ENCODE results near the gene GPHN.
"Not testable (repeated sequence)": the region's sequence is repeated elsewhere in the genome, so short reads cannot be mapped to it uniquely, and the experiment has no call there.

The GPHN gene

GRCh38 chr14:66502836-66503235, 5.1 kb upstream of the GPHN start:
- DNase-seq (ENCODE audit: low read depth in 2 of 2), result not testable (repeated sequence)

GRCh38 chr14:66503532-66503931, 4.4 kb upstream of the GPHN start:
- no peak for DNase-seq (ENCODE audit: low read depth in 2 of 2)

- no peak for DNase-seq (ENCODE audit: low read depth in 2 of 2)
Observed at GRCh38 chr14:66507181-66507721, 696 bp upstream of the GPHN start.

GRCh38 chr14:66508547-66508845, 549 bp downstream of the GPHN start:
- no peak for DNase-seq (ENCODE audit: low read depth in 2 of 2)

GRCh38 chr14:66508846-66509621, 1.1 kb downstream of the GPHN start:
- DNase-seq (ENCODE audit: low read depth in 2 of 2), result no peak

GRCh38 chr14:66509874-66510273, 1.9 kb downstream of the GPHN start:
- DNase-seq (ENCODE audit: low read depth in 2 of 2), result no peak

GRCh38 chr14:66511849-66512248, 3.9 kb downstream of the GPHN start:
- DNase-seq (ENCODE audit: low read depth in 2 of 2), result no peak

GRCh38 chr14:66514213-66514612, 6.3 kb downstream of the GPHN start:
- DNase-seq (ENCODE audit: low read depth in 2 of 2), result no peak

- no peak for DNase-seq (ENCODE audit: low read depth in 2 of 2)
Observed at GRCh38 chr14:66530526-66530925, 22.6 kb downstream of the GPHN start.

GRCh38 chr14:66539034-66539433, 31.1 kb downstream of the GPHN start:
- no peak for DNase-seq (ENCODE audit: low read depth in 2 of 2)

- no peak for DNase-seq (ENCODE audit: low read depth in 2 of 2)
Observed at GRCh38 chr14:66540038-66540437, 32.1 kb downstream of the GPHN start.

GRCh38 chr14:66541627-66542026, 33.7 kb downstream of the GPHN start:
- DNase-seq (ENCODE audit: low read depth in 2 of 2), result no peak

GRCh38 chr14:66543996-66544395, 36.0 kb downstream of the GPHN start:
- DNase-seq (ENCODE audit: low read depth in 2 of 2), result no peak

GRCh38 chr14:66545191-66545590, 37.2 kb downstream of the GPHN start:
- DNase-seq (ENCODE audit: low read depth in 2 of 2), result not testable (repeated sequence)

GRCh38 chr14:66545751-66546150, 37.8 kb downstream of the GPHN start:
- not testable (repeated sequence) for DNase-seq (ENCODE audit: low read depth in 2 of 2)

GRCh38 chr14:66563731-66564130, 55.8 kb downstream of the GPHN start:
- DNase-seq (ENCODE audit: low read depth in 2 of 2), result no peak

- DNase-seq (ENCODE audit: low read depth in 2 of 2), result no peak
Observed at GRCh38 chr14:66568220-66568619, 60.3 kb downstream of the GPHN start.

GRCh38 chr14:66572826-66573225, 64.9 kb downstream of the GPHN start:
- no peak for DNase-seq (ENCODE audit: low read depth in 2 of 2)

- no peak for DNase-seq (ENCODE audit: low read depth in 2 of 2)
Observed at GRCh38 chr14:66575014-66575413, 67.1 kb downstream of the GPHN start.

- DNase-seq (ENCODE audit: low read depth in 2 of 2), result no peak
Observed at GRCh38 chr14:66575939-66576338, 68.0 kb downstream of the GPHN start.

GRCh38 chr14:66587753-66588152, 79.8 kb downstream of the GPHN start:
- not testable (repeated sequence) for DNase-seq (ENCODE audit: low read depth in 2 of 2)

GRCh38 chr14:66595394-66595793, 87.4 kb downstream of the GPHN start:
- no peak for DNase-seq (ENCODE audit: low read depth in 2 of 2)

- no peak for DNase-seq (ENCODE audit: low read depth in 2 of 2)
Observed at GRCh38 chr14:66596241-66596985, 88.5 kb downstream of the GPHN start.

All from fibroblast of skin of left quadriceps (primary cell).